Measurements from ENCODE around the gene ZSWIM6. TPM values are rescaled to one million over a fixed set of nuclear protein-coding genes. Genes with fewer than 3 reads are reported as not detected.

ZSWIM6 gene
- total RNA-seq, 2 donors from 2014 or later, result 3.2 to 4.9 TPM

DNA sequence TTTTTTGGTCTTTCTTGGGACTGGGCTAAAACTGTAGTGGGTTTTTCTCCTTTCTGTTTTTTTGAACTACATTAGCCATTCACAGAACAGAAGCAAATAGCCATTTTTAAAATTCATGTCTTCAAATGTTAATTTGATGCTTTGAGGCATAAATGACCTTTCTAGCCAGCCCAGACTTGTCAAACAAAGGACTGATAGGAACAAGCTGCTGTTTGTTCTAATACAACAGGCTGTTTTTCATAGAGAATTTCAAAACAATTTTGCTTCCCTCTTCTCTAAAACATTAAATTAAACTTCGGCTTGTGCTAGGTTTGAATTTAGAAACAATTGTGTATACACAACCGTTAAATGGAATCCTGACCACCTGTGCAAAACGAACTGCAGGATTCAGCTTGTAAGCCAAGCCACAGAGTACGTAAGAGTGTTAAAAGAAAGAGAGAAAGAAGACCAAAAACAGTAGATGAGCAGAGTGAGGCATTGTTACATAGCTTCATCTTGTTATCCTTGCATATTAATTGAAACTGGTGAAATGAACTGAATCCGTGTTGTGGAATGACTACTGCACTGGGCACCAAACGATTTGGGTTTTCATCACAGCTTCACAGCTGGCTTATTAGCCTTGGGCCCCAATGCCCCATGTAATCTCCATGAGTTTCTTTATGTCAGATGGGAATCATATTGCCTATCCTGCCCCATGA, 100.0 kb downstream of the ZSWIM6 start:
- no peak for ATAC-seq (replicated peaks)
- H3K4me1 Mint-ChIP-seq, result peaks cover 13% of the 10 kb centered on the region
- H3K36me3 Mint-ChIP-seq (ENCODE audit: low read depth), result no peaks in the 10 kb centered on the region
- no peaks in the 10 kb centered on the region for H3K9me3 Mint-ChIP-seq
- H3K4me3 Mint-ChIP-seq, result no peak overlapping the region
- H3K27me3 Mint-ChIP-seq, result no peaks in the 10 kb centered on the region
- H3K27ac Mint-ChIP-seq, result no peak overlapping the region

DNA sequence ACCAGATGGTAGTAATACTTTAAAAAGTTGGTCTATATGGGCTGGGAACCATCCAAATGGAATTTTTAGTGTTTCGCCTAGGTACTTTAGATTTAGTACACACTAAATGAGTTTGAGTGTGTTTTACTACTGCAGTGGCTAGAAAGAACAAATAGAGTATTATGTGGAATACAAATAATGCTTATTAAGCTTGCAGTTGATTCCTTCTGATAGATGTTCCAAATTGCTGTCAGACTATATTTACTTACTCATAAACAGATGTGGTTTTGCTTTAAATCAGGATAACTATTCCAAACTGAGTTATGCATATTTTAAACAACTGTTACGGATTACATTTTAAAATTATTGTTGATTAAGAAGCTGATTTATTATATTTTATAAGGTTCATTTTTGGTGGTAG, 103.3 kb downstream of the ZSWIM6 start:
- no peaks in the 10 kb centered on the region for H3K36me3 Mint-ChIP-seq (ENCODE audit: low read depth)
- no peak for ATAC-seq (replicated peaks)
- H3K9me3 Mint-ChIP-seq, result no peaks in the 10 kb centered on the region
- no peak overlapping the region for H3K27ac Mint-ChIP-seq
- H3K27me3 Mint-ChIP-seq, result no peaks in the 10 kb centered on the region
- H3K4me1 Mint-ChIP-seq, result peaks cover 5% of the 10 kb centered on the region
- H3K4me3 Mint-ChIP-seq, result no peak overlapping the region

DNA sequence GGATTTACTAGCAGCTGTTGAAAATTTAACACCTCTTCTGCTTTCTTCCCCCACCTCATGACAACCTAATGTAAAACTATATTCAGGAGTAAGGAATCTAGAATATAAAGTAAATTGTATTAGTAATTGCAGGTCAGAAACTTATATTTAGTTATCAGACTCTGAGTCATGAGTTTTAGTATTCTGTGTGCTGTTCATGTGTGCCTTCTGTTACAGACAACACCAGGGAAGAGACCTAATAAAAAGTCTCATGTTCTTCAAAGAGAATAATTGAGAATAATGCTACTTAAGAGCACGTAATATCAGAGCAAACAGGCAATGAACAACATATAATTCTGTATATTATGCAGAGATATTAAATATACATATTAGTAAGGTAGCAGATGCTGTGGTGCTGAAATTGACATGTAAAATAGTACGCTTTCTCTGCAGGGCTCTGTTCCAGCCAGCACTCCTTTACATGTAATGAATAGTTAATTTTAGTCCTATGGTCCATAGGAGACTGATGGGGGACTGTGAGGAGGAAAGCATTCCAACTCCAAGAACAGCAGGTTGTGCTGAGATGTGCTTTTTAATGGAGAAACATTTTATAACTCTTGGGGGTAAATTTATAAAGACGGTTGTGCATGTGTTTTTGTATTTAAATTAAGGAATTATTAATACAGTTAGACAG, 106.4 kb downstream of the ZSWIM6 start:
- no peak overlapping the region for H3K27ac Mint-ChIP-seq
- H3K27me3 Mint-ChIP-seq, result no peaks in the 10 kb centered on the region
- no peak overlapping the region for H3K4me3 Mint-ChIP-seq
- H3K9me3 Mint-ChIP-seq, result peaks cover 14% of the 10 kb centered on the region
- no peaks in the 10 kb centered on the region for H3K36me3 Mint-ChIP-seq (ENCODE audit: low read depth)
- no peak for ATAC-seq (replicated peaks)
- H3K4me1 Mint-ChIP-seq, result peaks cover 5% of the 10 kb centered on the region

DNA sequence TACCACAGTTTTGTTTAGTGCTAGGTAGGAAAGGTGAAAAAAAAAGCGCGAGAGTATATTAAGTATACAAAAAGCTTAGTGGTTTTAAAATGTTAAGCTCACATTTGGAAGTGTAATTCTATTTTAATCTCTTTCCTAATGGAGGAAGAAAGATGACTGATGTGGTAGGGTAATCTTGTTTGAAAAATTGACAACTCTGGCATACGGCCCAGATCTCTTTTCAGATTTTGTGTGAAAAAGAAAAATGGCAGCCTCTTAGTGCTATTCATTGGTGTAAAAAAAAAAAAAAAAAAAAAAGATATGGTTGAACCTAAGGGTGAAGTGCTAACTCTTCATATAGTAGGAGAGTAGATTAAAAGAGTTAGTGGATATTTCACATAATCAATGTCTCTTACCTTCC, 108.0 kb downstream of the ZSWIM6 start:
- no peaks in the 10 kb centered on the region for H3K27me3 Mint-ChIP-seq
- no peaks in the 10 kb centered on the region for H3K36me3 Mint-ChIP-seq (ENCODE audit: low read depth)
- H3K9me3 Mint-ChIP-seq, result peaks cover 14% of the 10 kb centered on the region
- H3K27ac Mint-ChIP-seq, result no peak overlapping the region
- H3K4me3 Mint-ChIP-seq, result no peak overlapping the region
- H3K4me1 Mint-ChIP-seq, result peaks cover 5% of the 10 kb centered on the region
- ATAC-seq (replicated peaks), result no peak

DNA sequence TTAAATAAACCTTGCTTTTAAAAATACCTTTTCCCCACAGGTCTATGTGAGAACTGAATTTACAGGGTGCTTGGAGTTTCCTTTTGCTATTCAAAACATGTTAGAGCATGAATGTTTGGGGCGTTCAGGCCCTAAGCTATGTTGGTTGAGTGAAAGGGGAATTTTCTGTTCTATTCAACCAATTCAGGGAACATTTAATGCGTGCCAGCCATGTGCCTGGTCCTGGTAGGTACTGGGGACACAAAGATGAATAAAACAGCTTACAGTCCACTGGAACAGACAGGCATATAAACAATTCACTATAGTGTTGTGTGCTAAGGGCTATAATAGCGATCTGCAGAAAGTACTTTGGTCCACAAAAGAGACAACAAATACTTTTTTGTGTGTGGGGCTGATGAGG, 108.5 kb downstream of the ZSWIM6 start:
- H3K27me3 Mint-ChIP-seq, result no peaks in the 10 kb centered on the region
- no peak overlapping the region for H3K4me3 Mint-ChIP-seq
- no peak overlapping the region for H3K27ac Mint-ChIP-seq
- ATAC-seq (replicated peaks), result no peak
- H3K36me3 Mint-ChIP-seq (ENCODE audit: low read depth), result no peaks in the 10 kb centered on the region
- peaks cover 5% of the 10 kb centered on the region for H3K4me1 Mint-ChIP-seq
- H3K9me3 Mint-ChIP-seq, result peaks cover 14% of the 10 kb centered on the region

DNA sequence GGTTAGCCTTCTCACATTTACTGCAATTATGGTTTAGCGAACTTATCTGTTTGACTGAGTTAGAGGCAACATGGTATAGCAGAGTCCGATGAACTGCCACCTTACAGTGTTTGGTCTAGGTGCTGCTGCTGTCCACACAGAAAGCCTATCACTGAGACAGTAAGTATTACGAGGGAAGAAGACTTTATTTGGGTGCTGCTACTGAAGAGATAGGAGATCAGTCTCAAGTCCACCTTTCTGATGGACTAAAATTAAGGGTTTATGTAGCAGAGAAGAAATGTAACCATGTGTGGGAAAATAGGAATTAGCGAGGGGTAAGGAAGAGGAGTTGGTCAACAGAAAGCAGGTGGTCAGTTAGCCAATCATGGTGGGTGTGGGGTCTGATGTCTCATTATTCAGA, 109.7 kb downstream of the ZSWIM6 start:
- Mint-ChIP-seq H3K9me3 (peaks cover 14% of the 10 kb centered on the region), H3K4me3 (no peak overlapping the region), H3K36me3 (ENCODE audit: low read depth) (no peaks in the 10 kb centered on the region), H3K27me3 (no peaks in the 10 kb centered on the region), H3K4me1 (peaks cover 3% of the 10 kb centered on the region), H3K27ac (no peak overlapping the region)
- ATAC-seq (replicated peaks), result no peak

DNA sequence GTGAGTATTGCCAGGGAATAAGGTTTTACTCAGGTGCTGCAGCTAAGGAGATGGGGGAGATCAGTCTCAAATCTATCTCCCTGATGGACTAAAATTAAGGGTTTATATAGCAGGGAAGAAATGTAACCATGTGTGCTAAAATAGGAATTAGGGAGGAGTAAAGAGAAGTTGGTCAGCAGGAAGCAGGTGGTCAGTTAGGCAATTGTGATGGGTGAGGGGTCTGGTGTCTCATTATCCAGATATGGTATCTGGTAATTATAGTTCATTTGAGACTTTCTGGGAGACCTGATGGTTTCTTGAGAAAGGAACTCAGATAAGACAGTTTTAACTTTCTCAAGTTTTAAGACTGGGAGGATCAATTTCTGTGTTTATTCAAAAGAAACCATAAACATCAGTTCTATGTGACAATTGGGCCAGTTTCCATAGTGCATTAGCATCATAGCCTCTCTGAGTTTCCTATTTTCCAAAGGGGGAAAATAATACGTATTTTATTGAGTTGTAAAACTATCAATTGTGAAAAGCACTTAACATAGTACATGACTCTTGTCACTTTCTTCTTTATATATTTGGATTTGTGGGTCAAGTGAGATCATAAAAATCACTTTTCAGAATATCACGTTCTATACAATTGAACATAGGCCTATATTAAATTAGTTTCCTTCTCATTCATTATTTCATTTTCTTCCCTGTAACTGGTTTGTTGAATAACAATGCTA, 115.9 kb downstream of the ZSWIM6 start:
- no peaks in the 10 kb centered on the region for H3K36me3 Mint-ChIP-seq (ENCODE audit: low read depth)
- H3K27me3 Mint-ChIP-seq, result no peaks in the 10 kb centered on the region
- peaks cover 9% of the 10 kb centered on the region for H3K9me3 Mint-ChIP-seq
- no peak for ATAC-seq (replicated peaks)
- H3K27ac Mint-ChIP-seq, result no peak overlapping the region
- no peak overlapping the region for H3K4me3 Mint-ChIP-seq
- H3K4me1 Mint-ChIP-seq, result peaks cover 6% of the 10 kb centered on the region

DNA sequence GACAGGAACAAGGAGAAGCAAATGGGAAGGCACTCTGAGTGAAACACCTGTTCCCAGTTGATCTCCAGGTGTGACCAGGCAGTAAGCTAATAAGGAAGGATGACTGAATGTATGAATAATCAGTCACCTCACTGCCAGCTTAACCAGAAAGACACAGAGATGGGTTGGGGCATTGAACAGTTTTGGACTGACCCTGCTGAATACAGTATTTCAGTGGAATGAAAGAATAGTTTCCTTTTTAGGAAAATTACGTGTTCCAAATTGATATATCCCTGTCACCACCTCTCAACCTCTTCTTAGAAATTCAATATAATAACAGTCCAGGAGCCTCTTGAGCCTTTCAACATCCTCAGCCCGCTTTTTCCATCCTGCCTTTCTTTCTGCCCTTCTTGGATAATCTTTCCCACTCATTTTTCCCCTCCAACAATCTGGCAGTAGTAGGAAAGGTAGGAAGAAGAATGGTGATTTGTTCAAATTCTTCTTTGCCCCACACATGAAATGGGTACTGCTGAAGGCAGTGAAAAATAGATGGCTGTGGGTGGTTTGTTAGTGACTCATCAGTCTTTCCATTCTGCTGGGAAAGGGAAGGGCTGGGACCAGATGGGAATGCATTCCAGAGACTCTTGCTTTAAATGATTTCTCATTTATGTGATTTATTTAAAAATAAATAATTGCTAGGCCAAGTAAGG, 117.9 kb downstream of the ZSWIM6 start:
- peaks cover 6% of the 10 kb centered on the region for H3K9me3 Mint-ChIP-seq
- H3K36me3 Mint-ChIP-seq (ENCODE audit: low read depth), result no peaks in the 10 kb centered on the region
- H3K27me3 Mint-ChIP-seq, result no peaks in the 10 kb centered on the region
- ATAC-seq (replicated peaks), result no peak
- no peak overlapping the region for H3K4me3 Mint-ChIP-seq
- peaks cover 6% of the 10 kb centered on the region for H3K4me1 Mint-ChIP-seq
- no peak overlapping the region for H3K27ac Mint-ChIP-seq

DNA sequence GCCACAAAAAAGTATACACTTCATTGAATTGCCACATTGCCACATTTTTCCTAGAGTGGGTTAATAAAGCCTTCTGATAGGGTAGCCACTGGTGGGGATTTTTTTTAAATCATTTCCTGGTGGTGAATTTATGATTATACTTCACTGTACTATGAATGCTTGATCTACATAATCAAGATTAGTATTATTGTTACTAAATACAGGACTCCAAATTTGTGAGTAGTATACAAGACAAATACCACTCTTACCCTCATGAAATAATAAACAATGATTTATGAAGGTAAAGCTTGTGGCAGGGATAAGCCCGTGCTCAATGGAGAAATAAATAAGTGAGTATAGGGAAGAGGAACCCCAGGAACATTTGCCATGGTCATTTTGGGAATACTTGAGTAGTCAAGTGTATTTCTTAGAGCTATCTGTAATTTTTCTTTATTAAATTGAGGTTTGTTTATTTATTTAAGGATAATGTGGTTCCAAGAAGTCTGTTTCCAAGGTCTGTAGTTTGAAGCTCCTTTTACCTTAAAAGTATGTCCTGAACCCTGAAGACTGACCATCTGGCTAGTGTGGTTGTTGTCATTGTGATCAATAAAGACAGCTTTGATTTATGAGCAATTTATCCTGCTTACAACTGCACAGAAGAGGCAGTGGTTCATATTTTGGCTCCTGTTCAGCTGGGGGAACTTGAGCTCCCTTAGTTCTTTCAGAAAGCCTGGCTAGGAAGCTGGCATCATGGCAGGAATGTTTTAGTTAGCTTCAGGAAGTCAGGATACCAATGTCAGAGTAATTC, 118.6 kb downstream of the ZSWIM6 start:
- Mint-ChIP-seq H3K27me3 (no peaks in the 10 kb centered on the region), H3K9me3 (peaks cover 6% of the 10 kb centered on the region), H3K4me3 (no peak overlapping the region), H3K27ac (no peak overlapping the region), H3K36me3 (ENCODE audit: low read depth) (no peaks in the 10 kb centered on the region), H3K4me1 (peaks cover 6% of the 10 kb centered on the region)
- ATAC-seq (replicated peaks), result no peak

DNA sequence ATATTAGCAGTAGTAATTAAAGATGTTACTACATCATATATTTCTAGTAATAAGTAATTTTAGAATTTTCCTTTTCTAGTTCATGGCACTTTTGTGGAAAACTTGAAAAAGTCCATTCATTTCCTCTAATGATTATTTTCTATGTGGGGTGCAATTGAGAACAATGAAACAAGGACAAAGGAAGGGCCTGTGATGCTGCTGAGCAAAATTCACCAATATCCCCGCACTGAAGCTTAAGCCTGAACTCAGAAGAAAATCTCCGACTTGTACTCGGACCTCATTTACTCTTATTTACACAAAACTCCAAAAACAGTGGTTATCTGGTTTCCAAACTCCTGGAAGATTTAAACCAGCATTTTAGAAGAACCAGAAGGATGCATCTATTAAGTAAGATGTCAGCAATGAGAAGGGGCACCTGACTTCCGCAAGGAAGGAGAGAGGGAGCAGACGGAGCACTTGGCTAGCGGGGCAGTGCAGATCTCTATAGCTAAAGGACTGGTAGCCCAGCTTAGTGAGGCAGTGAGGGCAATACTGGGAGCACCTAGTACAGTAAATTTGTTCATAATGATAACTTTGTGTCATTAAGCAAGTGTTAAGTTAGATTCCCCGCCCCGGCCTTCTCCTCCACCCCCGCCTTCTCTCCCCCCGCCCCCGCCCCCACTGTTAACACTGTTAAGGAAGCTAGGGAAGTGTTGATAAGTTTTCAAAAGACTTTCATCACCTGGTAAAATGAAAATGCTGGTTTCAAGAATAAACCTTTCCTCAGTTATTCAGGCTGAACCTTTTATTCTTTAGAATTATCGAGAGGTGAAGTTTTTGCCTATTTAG, 123.3 kb downstream of the ZSWIM6 start:
- Mint-ChIP-seq H3K4me3 (no peak overlapping the region), H3K27me3 (no peaks in the 10 kb centered on the region), H3K4me1 (no peaks in the 10 kb centered on the region), H3K27ac (no peak overlapping the region), H3K9me3 (no peaks in the 10 kb centered on the region), H3K36me3 (ENCODE audit: low read depth) (no peaks in the 10 kb centered on the region)
- ATAC-seq (replicated peaks), result no peak

DNA sequence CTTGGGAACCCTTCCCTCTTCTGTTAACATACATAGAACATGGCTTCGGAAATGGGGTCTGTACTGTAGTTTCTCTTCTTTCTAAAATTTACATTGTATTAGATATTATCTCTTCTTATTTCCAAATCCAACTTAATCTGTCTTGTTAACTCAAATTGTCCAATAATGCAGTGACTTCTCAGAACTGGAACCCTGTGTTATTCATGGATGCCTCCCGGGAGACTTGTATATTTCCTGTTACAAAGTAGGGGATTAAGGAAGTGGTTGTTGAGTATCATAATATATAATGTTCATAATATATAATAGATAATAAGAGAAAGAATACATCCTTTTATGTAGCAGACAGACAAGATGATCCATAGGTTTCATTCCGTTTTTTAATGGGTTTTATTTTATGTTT, 128.4 kb downstream of the ZSWIM6 start:
- H3K4me3 Mint-ChIP-seq, result no peak overlapping the region
- H3K9me3 Mint-ChIP-seq, result no peaks in the 10 kb centered on the region
- no peaks in the 10 kb centered on the region for H3K36me3 Mint-ChIP-seq (ENCODE audit: low read depth)
- ATAC-seq (replicated peaks), result no peak
- no peaks in the 10 kb centered on the region for H3K27me3 Mint-ChIP-seq
- H3K4me1 Mint-ChIP-seq, result no peaks in the 10 kb centered on the region
- no peak overlapping the region for H3K27ac Mint-ChIP-seq

DNA sequence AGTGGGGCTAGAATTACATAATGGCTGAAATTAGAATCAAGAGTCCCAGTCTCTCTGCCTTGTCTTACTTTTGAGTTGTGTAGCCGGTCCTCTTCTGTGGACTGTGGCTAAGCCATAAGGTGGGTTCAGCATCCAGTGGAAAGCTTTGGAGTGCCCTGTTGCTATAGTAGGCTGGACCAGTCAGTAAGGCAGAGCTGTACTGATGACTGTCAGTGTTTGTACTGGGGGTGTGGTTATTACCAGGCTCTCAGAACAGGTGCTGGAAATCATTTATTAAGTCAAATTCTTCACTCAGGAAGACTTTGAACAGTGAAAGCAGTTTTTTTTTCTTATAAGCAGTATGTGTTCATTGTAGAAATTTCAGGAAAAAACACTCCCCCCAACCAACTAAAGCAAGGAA, 129.4 kb downstream of the ZSWIM6 start:
- ATAC-seq (replicated peaks), result no peak
- no peaks in the 10 kb centered on the region for H3K4me1 Mint-ChIP-seq

DNA sequence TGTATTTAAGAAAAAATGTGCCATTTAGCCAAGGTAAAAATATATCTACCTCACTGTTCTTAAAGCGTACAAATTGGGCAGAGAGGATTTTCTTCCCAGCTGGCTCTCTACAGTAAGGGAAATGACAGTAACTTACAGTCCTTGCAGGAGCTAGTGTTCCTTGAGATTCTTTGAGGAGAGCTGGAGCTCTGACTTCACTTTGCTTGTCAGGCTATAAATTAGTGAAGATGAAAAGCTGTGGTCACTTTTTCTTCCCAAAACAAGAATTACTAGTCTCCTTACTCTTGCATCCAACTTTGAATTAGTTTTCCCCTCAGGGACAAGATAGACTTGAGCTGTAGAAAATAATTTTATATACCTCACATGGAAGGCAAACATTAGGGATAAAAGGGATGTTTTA, 129.9 kb downstream of the ZSWIM6 start:
- Mint-ChIP-seq H3K9me3 (no peaks in the 10 kb centered on the region), H3K27ac (no peak overlapping the region), H3K27me3 (no peaks in the 10 kb centered on the region), H3K4me3 (no peak overlapping the region), H3K4me1 (no peaks in the 10 kb centered on the region), H3K36me3 (ENCODE audit: low read depth) (no peaks in the 10 kb centered on the region)
- no peak for ATAC-seq (replicated peaks)

More for the DNA sequence above, 129.4 kb downstream of the ZSWIM6 start:
- no peaks in the 10 kb centered on the region for H3K9me3 Mint-ChIP-seq
- no peaks in the 10 kb centered on the region for H3K36me3 Mint-ChIP-seq (ENCODE audit: low read depth)
- no peaks in the 10 kb centered on the region for H3K27me3 Mint-ChIP-seq
- H3K4me3 Mint-ChIP-seq, result no peak overlapping the region
- no peak overlapping the region for H3K27ac Mint-ChIP-seq
